A673 (cell line): ENCODE data around the gene NDUFA1.

Experiments used
- EZH2 ChIP-seq: fragments of 200-600 bp; sonication (generic); IDR thresholded peaks from 2 replicates; pipeline ENCODE4 v1.6.1; 2017; ENCODE audit warnings: borderline replicate concordance, low read depth, mild to moderate bottlenecking, mixed read lengths, antibody characterized with exemption, low read length; ENCODE audit not compliant: poor library complexity, severe bottlenecking
- TF ChIP-seq, protein P1 (sequence below): fragments of 300-800, 200-600 bp; sonication (generic); conservative IDR thresholded peaks from 2 replicates; pipeline ENCODE4 v1.5.1; 2017; ENCODE audit warnings: low read depth, mild to moderate bottlenecking, antibody characterized with exemption, low read length, moderate library complexity, mixed read lengths

DNA sequence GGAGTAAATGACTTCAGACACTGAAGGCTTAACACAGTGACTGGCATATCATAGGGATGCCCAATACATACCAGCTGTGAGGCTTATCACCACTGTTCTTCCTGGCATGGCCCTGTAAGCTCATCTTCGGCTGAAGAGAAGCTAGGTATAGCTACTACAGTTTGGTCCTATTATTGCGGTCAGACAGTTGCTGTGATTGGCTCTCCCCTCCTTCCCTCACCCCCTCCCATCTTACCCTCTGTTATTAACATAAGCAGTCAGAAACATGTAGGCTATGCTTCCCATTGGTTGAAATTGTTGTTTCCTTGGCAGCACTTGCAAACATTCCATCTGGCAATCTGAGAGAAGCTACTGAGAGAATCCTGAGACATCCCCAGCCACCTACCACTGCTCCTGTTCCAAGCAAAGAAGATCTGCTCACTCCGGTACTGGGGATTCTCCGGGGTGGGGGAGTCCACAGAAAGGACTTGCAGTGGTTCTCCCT, 24.3 kb downstream of the NDUFA1 start, which contains the start of gene AKAP14:
- TF ChIP-seq, protein P1, sequence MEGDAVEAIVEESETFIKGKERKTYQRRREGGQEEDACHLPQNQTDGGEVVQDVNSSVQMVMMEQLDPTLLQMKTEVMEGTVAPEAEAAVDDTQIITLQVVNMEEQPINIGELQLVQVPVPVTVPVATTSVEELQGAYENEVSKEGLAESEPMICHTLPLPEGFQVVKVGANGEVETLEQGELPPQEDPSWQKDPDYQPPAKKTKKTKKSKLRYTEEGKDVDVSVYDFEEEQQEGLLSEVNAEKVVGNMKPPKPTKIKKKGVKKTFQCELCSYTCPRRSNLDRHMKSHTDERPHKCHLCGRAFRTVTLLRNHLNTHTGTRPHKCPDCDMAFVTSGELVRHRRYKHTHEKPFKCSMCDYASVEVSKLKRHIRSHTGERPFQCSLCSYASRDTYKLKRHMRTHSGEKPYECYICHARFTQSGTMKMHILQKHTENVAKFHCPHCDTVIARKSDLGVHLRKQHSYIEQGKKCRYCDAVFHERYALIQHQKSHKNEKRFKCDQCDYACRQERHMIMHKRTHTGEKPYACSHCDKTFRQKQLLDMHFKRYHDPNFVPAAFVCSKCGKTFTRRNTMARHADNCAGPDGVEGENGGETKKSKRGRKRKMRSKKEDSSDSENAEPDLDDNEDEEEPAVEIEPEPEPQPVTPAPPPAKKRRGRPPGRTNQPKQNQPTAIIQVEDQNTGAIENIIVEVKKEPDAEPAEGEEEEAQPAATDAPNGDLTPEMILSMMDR = no peak
- TF ChIP-seq EZH2 = no peak
